GM12891 (cell line): ENCODE results near the gene STOX2.

Source experiments
- PAX5 ChIP-seq: IDR thresholded peaks from 2 replicates; pipeline ENCODE4 v1.6.1; 2011; ENCODE audit warnings: low read length, moderate library complexity, mild to moderate bottlenecking; ENCODE audit not compliant: insufficient read depth, severe bottlenecking
- POLR2A ChIP-seq: IDR thresholded peaks from 2 replicates; pipeline ENCODE4 v1.6.1; 2011; ENCODE audit warnings: low read depth, low read length, control low read depth
- POLR2AphosphoS5 ChIP-seq: IDR thresholded peaks from 2 replicates; pipeline ENCODE4 v1.6.1; 2011; ENCODE audit warnings: low read depth, low read length, control low read depth
- TAF1 ChIP-seq: IDR thresholded peaks from 2 replicates; pipeline ENCODE4 v1.6.1; 2011; ENCODE audit warnings: low read depth, low read length, control low read depth

DNA sequence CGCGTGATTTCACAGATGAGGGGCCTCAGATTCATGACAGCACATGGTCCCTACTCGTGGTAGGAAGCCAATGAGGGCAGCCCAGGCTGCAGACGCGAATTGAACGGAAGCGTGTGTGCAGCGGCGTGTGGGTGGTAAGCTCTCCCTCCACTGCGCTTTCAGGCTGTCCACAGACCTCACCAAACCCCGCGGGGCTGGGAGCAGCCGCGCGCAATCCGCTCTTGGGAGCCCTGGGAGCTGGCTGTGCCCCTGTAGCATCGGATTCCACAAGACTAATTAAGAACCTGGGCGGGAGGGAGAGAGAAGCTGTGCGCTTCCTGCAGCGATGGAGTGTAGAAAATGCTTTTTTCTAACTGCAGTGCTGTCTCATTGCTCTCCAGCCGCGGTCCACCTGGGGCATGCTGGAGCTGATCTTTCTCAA is 134.9 kb downstream of the STOX2 start:
- TF ChIP-seq POLR2AphosphoS5 = no peak
- no peak for TF ChIP-seq POLR2A
- no peak for TF ChIP-seq TAF1
- no peak for TF ChIP-seq PAX5
